GM21367 (cell line): ENCODE measurements around the gene PDSS2.
"Not testable (repeated sequence)": the region's sequence is repeated elsewhere in the genome, so short reads cannot be mapped to it uniquely, and the experiment has no call there.

ENCODE experiments used
- ATAC-seq: cut with Tn5 transposase; IDR thresholded peaks from one replicate; pipeline ENCODE4 v1.9.1; 2021; ENCODE audit not compliant: unreplicated experiment

Gene PDSS2

GRCh38 chr6:107280001-107280400 lies 179.4 kb downstream of the PDSS2 start:
- not testable (repeated sequence) for ATAC-seq

GRCh38 chr6:107275330-107275865 lies 184.0 kb downstream of the PDSS2 start:
- ATAC-seq, result no peak

GRCh38 chr6:107274288-107274687 lies 185.1 kb downstream of the PDSS2 start:
- ATAC-seq, result no peak

DNA sequence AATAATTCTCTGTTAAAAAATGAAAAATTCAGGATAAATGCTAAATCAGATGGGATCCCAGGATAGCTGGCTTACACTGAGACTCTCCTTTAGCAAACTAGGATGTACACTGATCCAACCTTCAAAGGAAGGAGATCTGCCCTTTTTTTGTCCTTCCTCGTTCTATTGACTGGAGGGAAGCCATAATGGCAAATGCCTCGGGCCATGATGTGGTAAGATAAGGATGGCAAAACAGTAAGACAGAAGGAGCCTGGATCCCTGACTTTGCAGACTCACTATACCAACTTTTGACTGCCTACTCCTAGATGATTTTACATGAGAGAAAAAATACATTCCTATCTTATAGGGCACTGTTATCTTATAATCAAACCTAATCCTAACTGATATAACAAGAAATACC lies 187.1 kb downstream of the PDSS2 start:
- ATAC-seq, result no peak

DNA sequence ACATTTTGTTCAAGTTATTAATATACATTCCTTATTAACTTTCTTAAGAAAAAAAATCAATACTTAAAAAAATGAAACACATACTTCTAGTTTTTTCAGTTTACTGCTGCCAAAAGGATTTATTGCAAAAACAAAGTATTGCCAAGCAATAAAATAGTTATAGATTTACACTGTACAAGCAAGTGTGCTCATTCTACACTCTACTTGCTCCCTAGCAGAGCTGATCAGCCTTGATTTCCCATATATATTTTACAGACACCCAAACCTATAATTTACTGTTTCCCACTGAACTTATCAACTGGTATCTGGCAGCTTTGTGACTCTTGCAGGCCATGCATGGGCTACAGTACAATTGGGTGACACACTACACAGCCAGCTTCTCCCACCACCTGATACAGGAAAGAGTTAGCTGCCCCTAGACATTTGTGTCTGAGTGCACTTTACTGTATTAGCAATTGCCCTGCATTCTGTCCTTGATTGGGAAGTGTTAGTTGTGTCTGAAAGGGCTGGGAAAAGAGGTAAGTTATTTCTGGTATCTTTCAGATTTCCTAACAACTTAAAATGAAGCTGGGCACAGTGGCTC lies 188.1 kb downstream of the PDSS2 start:
- ATAC-seq, result no peak

DNA sequence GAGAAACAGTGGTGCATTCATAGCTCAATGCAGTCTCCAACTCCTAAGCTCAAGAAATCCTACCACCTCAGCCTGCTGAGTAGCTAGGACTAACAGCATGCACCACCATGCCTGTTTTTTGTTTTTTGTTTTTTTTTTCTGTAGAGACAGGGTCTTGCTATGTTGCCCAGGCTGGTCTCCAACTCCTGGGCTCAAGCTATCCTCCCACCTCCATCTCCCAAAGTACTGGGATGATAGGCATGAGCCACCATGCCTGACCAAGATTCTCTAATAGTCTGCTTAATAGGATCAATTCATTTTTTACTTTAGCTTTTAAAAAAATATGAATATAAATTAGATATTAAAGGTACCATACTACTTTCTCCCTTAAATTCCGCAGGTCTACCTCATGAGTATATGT lies 191.7 kb downstream of the PDSS2 start:
- no peak for ATAC-seq

DNA sequence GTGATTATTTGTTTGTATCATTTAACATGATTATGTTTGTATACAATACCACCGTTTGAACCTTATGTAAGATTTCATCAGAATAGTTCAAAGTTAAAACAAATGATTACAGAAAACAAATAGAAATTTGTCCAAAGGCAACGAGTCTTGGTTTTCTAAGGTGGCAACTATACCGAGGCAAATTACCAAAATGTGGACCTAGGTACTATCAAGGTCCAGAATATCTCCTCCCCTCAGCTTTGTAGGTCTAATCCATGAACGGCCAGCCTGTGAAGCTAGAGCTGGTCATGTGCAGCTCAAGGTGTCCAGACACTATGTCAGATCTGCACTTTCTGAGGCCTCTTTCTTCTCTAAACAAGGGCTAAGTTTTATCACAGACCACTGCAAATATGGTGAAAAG lies 192.4 kb downstream of the PDSS2 start:
- no peak for ATAC-seq

DNA sequence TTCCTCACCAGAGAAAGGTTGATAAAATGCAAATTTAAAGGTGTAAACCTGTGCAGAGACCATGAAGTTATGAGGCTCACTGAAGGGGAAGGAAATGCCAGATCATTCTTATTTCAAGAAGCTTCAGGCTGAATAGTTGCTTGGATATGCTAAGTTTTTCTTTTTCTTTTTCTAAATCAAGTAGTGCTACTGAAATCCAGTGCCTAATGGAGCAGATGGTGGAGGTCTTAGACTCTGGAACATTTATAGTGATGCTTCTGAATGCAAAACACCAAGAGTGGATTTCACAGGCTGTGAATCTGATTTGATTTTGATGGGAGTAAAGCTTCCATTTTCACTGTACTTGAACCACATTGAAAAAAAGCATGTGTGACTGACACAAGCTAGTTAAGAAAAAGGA lies 192.8 kb downstream of the PDSS2 start:
- no peak for ATAC-seq

GRCh38 chr6:107264357-107264840 lies 195.0 kb downstream of the PDSS2 start:
- no peak for ATAC-seq

DNA sequence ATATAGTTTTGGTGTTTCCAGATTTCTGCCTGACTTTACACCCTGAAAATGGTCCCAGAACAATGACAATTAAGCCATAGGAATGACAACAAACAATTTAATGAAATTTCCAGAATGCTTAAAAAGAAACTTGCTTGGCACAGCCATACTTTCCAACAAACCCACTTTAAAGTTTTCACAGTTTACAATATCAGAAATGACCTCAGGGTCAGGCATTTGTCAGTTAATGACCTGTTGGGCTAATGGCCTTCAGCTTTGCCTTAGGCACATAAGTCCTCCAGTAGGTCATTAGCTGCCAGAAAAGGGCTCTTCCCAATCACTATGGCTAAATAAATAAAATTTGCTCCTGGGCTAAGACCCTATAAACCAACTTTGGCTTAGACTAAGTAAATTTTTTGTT lies 199.4 kb downstream of the PDSS2 start:
- no peak for ATAC-seq

DNA sequence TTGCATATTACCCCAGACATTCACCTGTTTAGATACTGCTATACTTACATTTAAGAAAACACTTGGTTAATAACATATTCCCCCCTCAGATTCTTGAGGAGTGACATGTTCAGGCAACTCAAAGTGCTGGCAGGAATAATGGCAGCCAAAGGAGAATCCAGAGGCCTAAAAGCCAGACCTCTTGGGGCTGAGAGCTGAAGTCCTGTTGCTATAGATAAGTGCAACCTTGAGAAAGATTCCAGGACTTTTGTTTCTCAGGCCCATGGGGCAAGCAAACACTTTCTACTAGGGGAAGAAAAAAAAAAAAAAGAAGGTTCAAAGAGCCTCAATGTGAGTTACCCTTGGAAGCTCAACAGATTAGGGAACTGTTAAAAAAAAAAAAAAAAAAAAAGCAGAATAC lies 211.2 kb downstream of the PDSS2 start:
- no peak for ATAC-seq

GRCh38 chr6:107246972-107247615 lies 212.3 kb downstream of the PDSS2 start:
- no peak for ATAC-seq

DNA sequence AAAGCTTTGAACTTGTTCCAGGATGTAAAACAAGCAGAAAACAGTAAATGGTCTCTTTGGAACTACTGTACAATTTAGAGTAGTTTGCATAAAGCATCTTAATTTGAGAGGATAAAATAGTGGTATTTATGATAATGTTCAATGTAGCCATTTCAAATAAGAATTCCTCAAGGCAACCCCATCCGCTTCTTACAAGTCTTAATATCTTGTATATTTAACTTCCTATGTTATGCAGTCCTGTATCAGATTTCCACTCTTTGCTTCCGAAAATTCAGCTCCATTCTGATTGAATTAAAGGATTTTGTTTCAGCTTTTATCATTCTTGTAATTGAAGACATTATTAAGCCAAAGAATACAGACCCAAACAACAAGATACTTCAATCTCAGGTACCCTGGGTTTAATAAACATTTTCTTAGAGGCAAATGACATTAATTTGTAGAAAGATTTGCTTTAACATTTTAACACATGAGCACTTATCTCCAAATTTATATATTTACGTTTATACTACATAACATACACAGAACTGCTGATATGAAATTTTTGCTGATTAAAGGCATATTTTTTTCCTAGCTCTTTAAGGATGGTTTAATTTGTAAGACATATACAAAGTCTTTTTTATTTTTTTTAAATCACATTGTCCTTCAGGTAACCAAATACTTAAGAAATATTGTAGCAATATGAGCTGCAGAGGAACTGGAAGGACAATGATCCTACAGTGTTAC lies 213.0 kb downstream of the PDSS2 start:
- no peak for ATAC-seq

GRCh38 chr6:107244742-107245480 lies 214.5 kb downstream of the PDSS2 start:
- ATAC-seq, result no peak

DNA sequence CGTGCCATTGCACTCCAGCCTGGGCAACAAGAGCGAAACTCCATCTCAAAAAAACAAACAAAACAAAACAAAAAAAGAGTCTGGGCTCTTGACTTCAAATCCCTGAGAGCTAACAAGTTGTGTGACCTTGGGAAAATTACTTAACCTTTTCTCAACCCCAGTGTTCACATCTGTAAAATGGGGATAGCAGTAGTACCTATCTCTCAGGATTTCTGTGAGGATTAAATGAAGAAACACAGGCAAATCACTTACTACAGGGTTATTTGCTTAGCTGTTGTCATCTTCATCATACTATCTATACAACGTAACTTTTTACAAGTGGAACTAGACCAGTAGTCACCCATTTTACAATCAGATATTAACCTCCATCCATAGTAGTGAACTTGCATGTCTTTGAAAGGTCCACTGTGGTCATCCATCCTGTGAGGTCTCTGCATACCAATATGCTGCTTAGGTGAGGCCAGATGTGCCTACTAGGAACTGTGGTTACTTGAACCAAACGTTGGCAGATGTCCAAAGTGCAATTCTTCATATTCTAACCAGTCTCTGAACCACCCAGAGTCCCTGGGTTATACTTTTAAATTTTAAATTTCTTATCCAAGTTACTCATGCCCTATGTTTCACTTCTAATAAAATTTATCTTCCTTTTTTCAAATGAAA lies 215.2 kb downstream of the PDSS2 start:
- no peak for ATAC-seq

DNA sequence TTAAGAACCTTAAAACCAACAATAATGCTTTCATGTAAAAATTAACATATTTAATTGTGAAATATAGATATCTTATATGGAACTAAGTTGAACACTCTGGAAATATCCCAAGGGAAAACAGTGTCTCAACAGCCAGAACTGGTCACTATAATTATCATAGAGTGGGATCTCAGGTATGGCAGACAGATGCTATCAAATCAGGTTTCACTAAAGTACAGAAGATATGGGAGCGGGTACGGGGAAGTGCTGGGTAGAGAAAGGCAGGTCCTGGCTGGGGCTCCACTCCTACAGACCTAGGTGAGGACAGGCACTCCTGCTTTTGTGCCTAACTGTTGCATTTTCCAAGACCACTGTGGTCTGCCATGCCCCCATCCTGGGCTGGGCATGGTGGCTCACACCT lies 215.9 kb downstream of the PDSS2 start:
- no peak for ATAC-seq

DNA sequence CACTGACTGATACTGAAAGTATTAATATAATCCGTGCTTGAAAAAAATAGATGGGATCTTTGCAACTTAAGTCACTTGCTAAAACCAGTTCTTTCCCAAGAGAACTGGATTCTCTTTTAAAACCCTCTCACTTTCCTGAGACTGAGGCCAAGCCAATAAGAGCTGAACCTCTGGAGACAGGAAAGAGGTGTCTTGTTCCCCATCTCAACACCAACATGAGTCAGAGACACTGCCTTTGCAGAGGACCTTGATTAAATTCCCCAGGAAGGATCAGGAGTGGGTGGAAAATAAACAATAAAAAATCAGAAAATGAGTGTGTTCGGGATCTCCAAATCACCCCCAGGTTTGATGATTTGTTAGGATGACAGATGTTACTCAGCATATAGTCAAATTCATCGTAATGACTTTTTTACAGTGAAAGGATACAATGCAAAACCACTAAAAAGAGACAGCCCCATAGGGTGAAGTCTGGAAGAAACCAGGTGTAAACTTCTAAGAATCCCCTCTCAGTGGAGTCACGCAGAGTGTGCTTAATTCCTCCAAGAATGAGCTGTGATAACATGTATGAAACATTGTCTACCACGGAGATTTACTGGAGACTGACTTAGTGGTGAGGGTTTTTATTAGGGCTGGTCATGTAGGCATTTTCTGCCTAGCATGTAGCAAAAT lies 221.2 kb downstream of the PDSS2 start:
- no peak for ATAC-seq

DNA sequence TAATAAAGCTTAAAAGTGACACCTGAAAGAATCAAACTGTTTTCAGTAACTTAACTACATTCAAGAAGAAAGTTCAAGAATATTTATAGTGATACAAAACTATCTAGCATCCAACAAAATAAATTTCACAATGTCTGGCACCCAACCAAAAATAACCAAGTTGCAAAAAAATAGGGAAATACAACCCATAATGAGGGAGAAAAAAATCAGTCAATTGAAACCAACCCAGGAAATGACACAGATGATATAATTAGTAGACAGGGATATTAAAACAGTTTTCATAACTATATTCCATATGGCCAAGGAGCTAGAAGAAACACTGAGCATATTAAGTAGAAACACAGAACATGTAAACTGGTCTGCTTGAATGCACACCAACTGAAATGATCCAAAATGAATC lies 223.9 kb downstream of the PDSS2 start:
- ATAC-seq, result no peak

DNA sequence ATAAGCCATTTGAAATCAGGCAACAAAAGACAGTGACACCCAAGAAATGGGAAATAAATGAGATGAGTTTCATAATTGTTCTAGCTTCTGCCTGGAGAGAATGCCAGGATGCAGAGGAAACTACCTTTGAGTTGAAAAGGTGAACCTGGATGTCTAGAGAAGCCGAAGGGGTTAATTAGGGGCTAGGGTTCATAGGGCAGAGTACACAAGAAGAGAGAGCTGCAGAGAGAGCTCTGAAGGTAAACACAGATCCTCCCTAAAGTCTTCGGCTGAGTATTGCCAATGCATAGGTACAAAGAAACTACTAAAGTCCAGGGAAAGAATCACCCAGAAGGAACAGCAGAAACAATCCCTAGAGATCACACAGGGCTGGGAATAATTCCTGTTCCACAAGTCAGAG lies 224.4 kb downstream of the PDSS2 start:
- ATAC-seq, result no peak

DNA sequence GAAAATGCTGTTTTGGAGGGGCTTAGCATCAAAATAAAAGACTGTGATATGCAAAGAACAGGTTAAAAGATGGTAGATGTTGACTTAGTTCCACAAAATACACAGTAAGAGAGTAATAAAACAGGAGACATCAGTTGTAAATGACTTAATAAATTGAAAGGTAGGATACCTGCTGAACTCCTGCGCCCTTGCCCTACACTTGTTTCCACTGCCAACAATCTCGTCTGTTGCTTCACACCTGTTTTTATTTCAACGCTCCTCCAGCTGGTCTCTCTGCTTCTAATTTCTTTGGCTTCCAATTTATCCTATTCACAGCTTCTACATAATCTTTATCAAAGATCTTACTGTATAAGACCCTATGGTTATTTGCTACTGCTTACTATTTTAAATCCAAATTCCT lies 228.1 kb downstream of the PDSS2 start:
- no peak for ATAC-seq
